ENCODE results near the gene VPS72. TPM values are rescaled to one million over a fixed set of nuclear protein-coding genes. Genes with fewer than 3 reads are reported as not detected.

Gene VPS72
- total RNA-seq, 1 donor from 2014 or later: 64.0 TPM

GRCh38 chr1:151166505-151166956 lies 23.5 kb downstream of the VPS72 start:
- H3K9me3 Mint-ChIP-seq (ENCODE audit: low read depth): no peaks in the 10 kb centered on the region
- H3K36me3 Mint-ChIP-seq (ENCODE audit: low read depth): peaks cover 13% of the 10 kb centered on the region
- peaks cover 34% of the 10 kb centered on the region for H3K4me1 Mint-ChIP-seq (ENCODE audit: low read depth)
- no peaks in the 10 kb centered on the region for H3K27me3 Mint-ChIP-seq (ENCODE audit: low read depth)
- no peak for DNase-seq (ENCODE audit: low spot score)
- H3K4me3 Mint-ChIP-seq (ENCODE audit: unreplicated experiment): peak overlapping the region; percentile 97
- TF ChIP-seq CTCF (IDR thresholded peaks at IDR 0.05): no peak
- H3K27ac Mint-ChIP-seq (ENCODE audit: unreplicated experiment): peak overlapping the region; percentile 99

- Mint-ChIP-seq H3K36me3 (ENCODE audit: low read depth) (peaks cover 15% of the 10 kb centered on the region), H3K9me3 (ENCODE audit: low read depth) (no peaks in the 10 kb centered on the region), H3K27ac (ENCODE audit: unreplicated experiment) (peak within 1 kb of the TSS; percentile 99), H3K4me3 (ENCODE audit: unreplicated experiment) (peak within 1 kb of the TSS; percentile 97), H3K4me1 (ENCODE audit: low read depth) (peaks cover 34% of the 10 kb centered on the region), H3K27me3 (ENCODE audit: low read depth) (no peaks in the 10 kb centered on the region)
- TF ChIP-seq CTCF (IDR thresholded peaks at IDR 0.05): no peak
- peak; percentile 98 for DNase-seq (ENCODE audit: low spot score)
Measured at GRCh38 chr1:151165738-151166504, 24.1 kb downstream of the VPS72 start, which contains the start of the genes LYSMD1 and SCNM1. TSS of gene LYSMD1 (minus strand) at chr1:151165902. CDS start at chr1:151165258, 644 bp downstream. TSS of gene SCNM1 (plus strand) at chr1:151166144. CDS start at chr1:151166153, 9 bp downstream.

DNA sequence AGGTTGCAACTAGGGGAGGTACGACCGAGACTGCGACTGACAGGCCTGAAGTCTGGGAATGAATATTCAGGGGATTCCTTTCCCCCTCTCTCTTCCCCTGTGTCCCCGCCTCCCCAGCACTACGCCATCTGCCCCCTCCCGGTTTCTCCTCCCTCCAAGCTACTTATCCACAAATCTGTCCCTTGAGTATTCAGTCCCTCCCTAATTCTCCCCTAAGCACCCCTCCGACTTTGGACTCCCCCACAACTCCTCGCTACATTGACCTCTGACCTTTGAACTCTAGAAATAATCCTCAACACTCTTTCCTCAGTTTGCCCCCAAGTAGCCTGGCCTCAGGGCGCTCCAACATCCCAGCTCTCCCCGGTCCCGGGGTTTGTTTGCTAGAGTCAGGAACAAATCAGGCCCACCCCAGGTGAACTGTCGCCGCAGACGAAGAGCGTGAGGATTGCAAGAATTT lies 24.7 kb downstream of the VPS72 start:
- H3K27me3 Mint-ChIP-seq (ENCODE audit: low read depth): no peaks in the 10 kb centered on the region
- DNase-seq (ENCODE audit: low spot score): no peak
- peak overlapping the region; percentile 97 for H3K4me3 Mint-ChIP-seq (ENCODE audit: unreplicated experiment)
- no peaks in the 10 kb centered on the region for H3K9me3 Mint-ChIP-seq (ENCODE audit: low read depth)
- peak; percentile 18 for TF ChIP-seq CTCF (IDR thresholded peaks at IDR 0.05)
- peaks cover 34% of the 10 kb centered on the region for H3K4me1 Mint-ChIP-seq (ENCODE audit: low read depth)
- peak overlapping the region; percentile 99 for H3K27ac Mint-ChIP-seq (ENCODE audit: unreplicated experiment)
- H3K36me3 Mint-ChIP-seq (ENCODE audit: low read depth): peaks cover 18% of the 10 kb centered on the region

- Mint-ChIP-seq H3K9me3 (ENCODE audit: low read depth) (no peaks in the 10 kb centered on the region), H3K27me3 (ENCODE audit: low read depth) (no peaks in the 10 kb centered on the region), H3K4me1 (ENCODE audit: low read depth) (peaks cover 34% of the 10 kb centered on the region), H3K36me3 (ENCODE audit: low read depth) (peaks cover 19% of the 10 kb centered on the region), H3K27ac (ENCODE audit: unreplicated experiment) (peak overlapping the region; percentile 99), H3K4me3 (ENCODE audit: unreplicated experiment) (peak overlapping the region; percentile 97)
- DNase-seq (ENCODE audit: low spot score): no peak
- no peak for TF ChIP-seq CTCF (IDR thresholded peaks at IDR 0.05)
Measured at GRCh38 chr1:151164732-151165280, 25.2 kb downstream of the VPS72 start.

- peak; percentile 12 for DNase-seq (ENCODE audit: low spot score)
- H3K27ac Mint-ChIP-seq (ENCODE audit: unreplicated experiment): no peak overlapping the region
- H3K36me3 Mint-ChIP-seq (ENCODE audit: low read depth): peaks cover 16% of the 10 kb centered on the region
- H3K4me3 Mint-ChIP-seq (ENCODE audit: unreplicated experiment): no peak overlapping the region
- no peaks in the 10 kb centered on the region for H3K27me3 Mint-ChIP-seq (ENCODE audit: low read depth)
- TF ChIP-seq CTCF (IDR thresholded peaks at IDR 0.05): no peak
- no peaks in the 10 kb centered on the region for H3K9me3 Mint-ChIP-seq (ENCODE audit: low read depth)
- H3K4me1 Mint-ChIP-seq (ENCODE audit: low read depth): peaks cover 8% of the 10 kb centered on the region
Measured at GRCh38 chr1:151159373-151159772, 30.6 kb downstream of the VPS72 start.

Data from chondrocyte (in vitro differentiated cells).